Stomach (tissue), 4 donors: ENCODE measurements around the gene NDUFB6.

Experiments
- CTCF ChIP-seq, 7 experiments: fragments of 450-650 bp in 4 of 7; fragments of 200-600 bp in 3 of 7; sonication (generic) in 3 of 7; IDR thresholded peaks; one replicate each; pipeline ENCODE4 v1.5.1; 2016 to 2019; ENCODE audit warnings: antibody characterized with exemption in 7 of 7, control low read depth in 2 of 7, mild to moderate bottlenecking in 1 of 7
- POLR2A ChIP-seq, 4 donors: fragments of 450-650 bp; IDR thresholded peaks; one replicate each; pipeline ENCODE4 v1.6.1; 2016; ENCODE audit warnings: antibody characterized with exemption in 4 of 4, control low read depth in 2 of 4, mild to moderate bottlenecking in 1 of 4, moderate library complexity in 1 of 4
- POLR2AphosphoS5 ChIP-seq, 3 donors: sonication (generic); formaldehyde crosslinking; IDR thresholded peaks; one replicate each; pipeline ENCODE4 v1.6.1; 2016; ENCODE audit warnings: antibody characterized with exemption in 3 of 3

DNA sequence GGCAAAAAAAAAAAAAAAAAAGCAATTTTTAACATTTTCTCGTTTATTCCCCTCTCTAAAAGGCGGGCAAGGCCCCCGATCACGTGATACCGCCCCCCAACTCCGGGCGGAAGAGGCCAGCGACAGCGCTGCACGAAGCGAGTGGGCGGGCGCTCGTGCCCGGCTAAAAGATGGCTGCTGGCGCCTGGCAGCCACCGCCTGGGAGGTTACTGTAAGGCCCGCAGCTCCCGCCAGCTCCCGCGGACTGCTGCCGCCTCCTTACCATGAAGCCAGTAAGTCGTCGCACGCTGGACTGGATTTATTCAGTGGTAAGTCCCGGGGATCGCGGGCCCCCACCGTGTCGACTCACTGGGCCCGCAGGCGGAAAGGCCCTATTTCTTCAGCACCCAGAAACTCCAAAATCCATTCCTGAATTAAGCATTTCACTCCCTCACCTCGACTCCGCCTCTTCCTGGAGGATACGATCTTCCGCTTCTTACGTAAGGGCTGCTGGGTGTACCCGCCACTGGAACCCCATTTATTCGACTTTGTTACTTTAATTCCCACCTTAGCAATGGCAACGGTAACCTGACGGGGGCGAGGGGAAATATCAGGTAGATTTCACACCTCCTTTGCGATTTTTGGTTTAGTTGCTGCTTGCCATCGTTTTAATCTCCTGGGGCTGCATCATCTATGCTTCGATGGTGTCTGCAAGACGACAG, 20.6 kb downstream of the NDUFB6 start, which contains the start of the genes SMIM27 and TOPORS:
- no peak for TF ChIP-seq CTCF (IDR thresholded peaks at IDR 0.05)
- TF ChIP-seq POLR2AphosphoS5 (IDR thresholded peaks at IDR 0.05): peak; percentile 55 to 81 (median 73)
- TF ChIP-seq POLR2A (IDR thresholded peaks at IDR 0.05): peak in 2 of 4 donors; percentile 20 to 65
